ENCODE results near the gene CLDN11. TPM values are rescaled to one million over a fixed set of nuclear protein-coding genes. Genes with fewer than 3 reads are reported as not detected.
A peak's percentile ranks its signal among the peaks of the same experiment; 100 is the strongest.

CLDN11 gene
- total RNA-seq, 4 donors from 2014 or later = 0.57 to 5.5 (median 1.7) TPM

GRCh38 chr3:170410428-170411029 is 8.1 kb upstream of the CLDN11 start:
- DNase-seq = no peak

GRCh38 chr3:170413291-170413690 is 5.4 kb upstream of the CLDN11 start:
- no peak for DNase-seq
- intact Hi-C loops (cut with DNase I) = no loop called here
- Histone ChIP-seq H3K27me3 (peaks cover 0 to 21% (median 0%) of the 10 kb centered on the region in 4 donors), H3K36me3 (no peaks in the 10 kb centered on the region), H3K4me1 (peaks cover 0 to 9% (median 0%) of the 10 kb centered on the region in 3 donors), H3K27ac (no peak overlapping the region), H3K4me3 (no peak overlapping the region), H3K9me3 (no peaks in the 10 kb centered on the region)
- TF ChIP-seq CTCF (IDR thresholded peaks at IDR 0.05) (no peak), POLR2A (IDR thresholded peaks at IDR 0.05) (no peak)
- WGBS, 2 donors = 93 to 96% methylated on average over 4 of the region's 4 CpGs

More at GRCh38 chr3:170410428-170411029, 8.1 kb upstream of the CLDN11 start:
- no peaks in the 10 kb centered on the region for H3K36me3 ChIP-seq
- no peaks in the 10 kb centered on the region for H3K27me3 ChIP-seq
- H3K4me3 ChIP-seq = no peak overlapping the region
- WGBS, 2 donors = 53 to 58% methylated on average over 4 of the region's 4 CpGs
- H3K9me3 ChIP-seq = no peaks in the 10 kb centered on the region
- TF ChIP-seq POLR2A (IDR thresholded peaks at IDR 0.05) = no peak
- peak in 5 of 6 experiments; percentile 31 to 61 (median 43) for TF ChIP-seq CTCF (IDR thresholded peaks at IDR 0.05)
- intact Hi-C loops (cut with DNase I) = no loop called here
- H3K4me1 ChIP-seq = peaks cover 0 to 5% (median 0%) of the 10 kb centered on the region in 3 donors
- no peak overlapping the region for H3K27ac ChIP-seq

GRCh38 chr3:170414202-170414663 is 4.4 kb upstream of the CLDN11 start:
- WGBS, 2 donors = 12 to 20% methylated on average over 5 of the region's 5 CpGs
- Histone ChIP-seq H3K9me3 (no peaks in the 10 kb centered on the region), H3K27me3 (peaks cover 0 to 30% (median 0%) of the 10 kb centered on the region in 4 donors), H3K4me3 (no peak overlapping the region), H3K4me1 (peaks cover 2 to 19% (median 3%) of the 10 kb centered on the region in 3 donors), H3K27ac (no peak overlapping the region), H3K36me3 (no peaks in the 10 kb centered on the region)
- no peak for DNase-seq
- TF ChIP-seq CTCF (IDR thresholded peaks at IDR 0.05) = peak; percentile 82 to 94 (median 88)
- no peak for TF ChIP-seq POLR2A (IDR thresholded peaks at IDR 0.05)
- intact Hi-C loops (cut with DNase I) = no loop called here

GRCh38 chr3:170417090-170417489 is 1.6 kb upstream of the CLDN11 start:
- H3K27ac ChIP-seq = no peak overlapping the region
- peaks cover 0 to 53% (median 4%) of the 10 kb centered on the region in 4 donors for H3K27me3 ChIP-seq
- H3K36me3 ChIP-seq = no peaks in the 10 kb centered on the region
- TF ChIP-seq CTCF (IDR thresholded peaks at IDR 0.05) (no peak), POLR2A (IDR thresholded peaks at IDR 0.05) (no peak)
- peaks cover 3 to 31% (median 7%) of the 10 kb centered on the region in 3 donors for H3K4me1 ChIP-seq
- no peak for DNase-seq
- WGBS, 2 donors = 57 to 67% methylated on average over 1 of the region's 1 CpG
- H3K9me3 ChIP-seq = no peaks in the 10 kb centered on the region
- no peak overlapping the region for H3K4me3 ChIP-seq
- intact Hi-C loops (cut with DNase I) = loop anchor here (5.0 kb wide), 1 partner anchor 395 kb away; no protein-coding TSS in a partner anchor

- Histone ChIP-seq H3K9me3 (no peaks in the 10 kb centered on the region), H3K27me3 (peaks cover 0 to 53% (median 4%) of the 10 kb centered on the region in 4 donors), H3K4me1 (peaks cover 3 to 26% (median 7%) of the 10 kb centered on the region in 3 donors), H3K4me3 (peak overlapping the region; percentile 26 to 67 (median 46)), H3K36me3 (no peaks in the 10 kb centered on the region), H3K27ac (peak overlapping the region; percentile 39 to 87 (median 70))
- intact Hi-C loops (cut with DNase I) = loop anchor here (5.0 kb wide), 1 partner anchor 393 kb away; no protein-coding TSS in a partner anchor
- TF ChIP-seq POLR2A (IDR thresholded peaks at IDR 0.05) (peak in 1 of 4 donors; percentile 23), CTCF (IDR thresholded peaks at IDR 0.05) (no peak)
- 3 to 20% methylated on average over 2 to 6 of the region's 58 CpGs for WGBS, 2 donors
- DNase-seq = no peak
Observed at GRCh38 chr3:170419557-170420087, 954 bp downstream of the CLDN11 start.
